Measurements from ENCODE around the gene SPATA33. TPM values are rescaled to one million over a fixed set of nuclear protein-coding genes. Genes with fewer than 3 reads are reported as not detected.

Gene SPATA33
- total RNA-seq, 1 experiment from 2014 or later: 1.0 TPM

DNA sequence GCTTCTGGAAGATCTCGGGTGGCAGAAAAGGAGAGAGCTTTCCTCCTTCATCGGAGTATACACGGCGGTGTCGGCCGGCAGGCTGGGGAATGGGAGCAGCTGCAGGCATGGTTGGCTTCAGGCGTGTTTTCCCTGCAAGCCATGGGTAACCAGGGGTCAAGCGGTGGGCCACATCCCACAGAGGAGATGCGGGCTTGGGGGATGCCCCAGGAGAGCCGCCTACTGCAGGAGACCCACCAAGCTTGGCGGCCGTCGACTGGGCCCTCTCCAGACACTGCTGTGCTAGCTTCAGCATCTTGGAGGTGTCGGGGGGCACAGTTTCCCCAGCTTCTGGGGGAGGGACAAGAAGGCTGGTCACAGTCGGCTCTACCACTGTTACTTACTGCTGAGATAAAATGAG, 58.9 kb downstream of the SPATA33 start:
- in situ Hi-C loops (cut with HindIII; ENCODE audit: low pct_unique_long_range_greater_than_20kb, low sequenced_read_pairs): no loop called here
- no peak for DNase-seq (ENCODE audit: low read depth, low spot score)

GRCh38 chr16:89716916-89717687, 59.5 kb downstream of the SPATA33 start:
- DNase-seq (ENCODE audit: low read depth, low spot score): no peak
- in situ Hi-C loops (cut with HindIII; ENCODE audit: low pct_unique_long_range_greater_than_20kb, low sequenced_read_pairs): no loop called here

GRCh38 chr16:89717688-89718505, 60.3 kb downstream of the SPATA33 start:
- in situ Hi-C loops (cut with HindIII; ENCODE audit: low pct_unique_long_range_greater_than_20kb, low sequenced_read_pairs): no loop called here
- no peak for DNase-seq (ENCODE audit: low read depth, low spot score)

Other genes with a start within 250 kb of the SPATA33 start
- gene ANKRD11, start 167.3 kb upstream of the SPATA33 start, total RNA-seq (2014; rRNA removed; shearing (Covaris generic)): 47.0 and 54.2 TPM in 2 replicates
- gene SPG7, start 149.4 kb upstream of the SPATA33 start, total RNA-seq (2014; rRNA removed; shearing (Covaris generic)): 52.6 and 53.9 TPM in 2 replicates
- 2,970 and 3,073 TPM in 2 replicates for gene RPL13, start 97.2 kb upstream of the SPATA33 start, total RNA-seq (2014; rRNA removed; shearing (Covaris generic))
- 0.58 TPM in 1 of 2 replicates, not detected in the other for gene CPNE7, start 82.1 kb upstream of the SPATA33 start, total RNA-seq (2014; rRNA removed; shearing (Covaris generic))
- gene DPEP1, start 44.2 kb upstream of the SPATA33 start, total RNA-seq (2014; rRNA removed; shearing (Covaris generic)): 0.53 and 0.88 TPM in 2 replicates
- 56.1 and 58.3 TPM in 2 replicates for gene CHMP1A, start 128 bp upstream of the SPATA33 start, total RNA-seq (2014; rRNA removed; shearing (Covaris generic))
- 16.6 and 18.1 TPM in 2 replicates for gene CDK10, start 28.9 kb downstream of the SPATA33 start, total RNA-seq (2014; rRNA removed; shearing (Covaris generic))
- 17.3 and 20.0 TPM in 2 replicates for gene SPATA2L, start 43.9 kb downstream of the SPATA33 start, total RNA-seq (2014; rRNA removed; shearing (Covaris generic))
- gene VPS9D1, start 63.1 kb downstream of the SPATA33 start, total RNA-seq (2014; rRNA removed; shearing (Covaris generic)): 4.2 and 6.3 TPM in 2 replicates
- 9.4 and 10.3 TPM in 2 replicates for gene ZNF276, start 63.7 kb downstream of the SPATA33 start, total RNA-seq (2014; rRNA removed; shearing (Covaris generic))
- 12.0 and 14.5 TPM in 2 replicates for gene FANCA, start 158.8 kb downstream of the SPATA33 start, total RNA-seq (2014; rRNA removed; shearing (Covaris generic))
- gene SPIRE2, start 170.6 kb downstream of the SPATA33 start, total RNA-seq (2014; rRNA removed; shearing (Covaris generic)): 19.6 and 20.2 TPM in 2 replicates
- gene TCF25, start 215.8 kb downstream of the SPATA33 start, total RNA-seq (2014; rRNA removed; shearing (Covaris generic)): 76.6 and 93.1 TPM in 2 replicates